GM19328 (cell line): ENCODE data around the gene DBF4B.
"Not testable (repeated sequence)": the region's sequence is repeated elsewhere in the genome, so short reads cannot be mapped to it uniquely, and the experiment has no call there.

ENCODE experiments used
- ATAC-seq: cut with Tn5 transposase; IDR thresholded peaks from one replicate; pipeline ENCODE4 v1.9.1; 2021; ENCODE audit warnings: mild to moderate bottlenecking, moderate library complexity; ENCODE audit not compliant: unreplicated experiment

DBF4B gene

DNA sequence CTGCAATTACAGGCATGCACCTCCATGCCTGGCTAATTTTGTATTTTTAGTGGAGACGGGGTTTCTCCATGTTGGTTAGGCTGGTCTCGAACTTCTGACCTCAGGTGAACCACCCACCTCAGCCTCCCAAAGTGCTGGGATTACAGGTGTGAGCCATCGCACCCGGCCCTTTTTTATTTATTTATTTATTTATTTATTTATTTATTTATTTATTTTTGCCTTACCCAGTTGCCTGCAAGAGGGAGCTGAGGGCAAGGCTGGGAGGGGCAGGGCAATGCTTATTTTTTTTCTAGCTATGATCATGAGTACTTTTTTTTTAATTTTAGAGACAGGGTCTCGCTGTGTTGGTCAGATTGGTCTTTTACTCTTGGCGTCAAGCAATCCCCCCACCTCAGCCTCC lies 17.7 kb downstream of the DBF4B start:
- not testable (repeated sequence) for ATAC-seq

DNA sequence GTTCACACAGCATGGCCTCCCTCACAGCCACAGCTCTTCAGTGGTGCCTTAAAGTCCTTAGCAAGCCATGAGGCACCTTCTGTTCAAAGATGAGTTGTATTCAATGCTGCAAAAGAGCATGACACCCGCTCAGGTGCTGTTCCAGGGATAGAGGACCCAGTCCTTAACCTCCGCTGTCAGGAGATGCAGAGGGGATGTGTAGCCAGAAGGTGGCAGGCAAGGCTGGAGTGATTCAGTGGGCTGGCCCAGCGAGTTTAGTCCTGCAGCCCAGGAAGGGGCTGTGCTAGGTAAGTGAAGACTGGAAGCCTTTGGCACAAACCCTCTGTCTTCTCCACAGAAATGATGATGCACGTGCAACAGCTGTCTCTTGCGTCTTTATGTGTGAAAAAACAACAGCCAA lies 25.3 kb downstream of the DBF4B start:
- ATAC-seq, result no peak

- ATAC-seq, result no peak
Observed at GRCh38 chr17:44734272-44734671, 25.8 kb downstream of the DBF4B start.

DNA sequence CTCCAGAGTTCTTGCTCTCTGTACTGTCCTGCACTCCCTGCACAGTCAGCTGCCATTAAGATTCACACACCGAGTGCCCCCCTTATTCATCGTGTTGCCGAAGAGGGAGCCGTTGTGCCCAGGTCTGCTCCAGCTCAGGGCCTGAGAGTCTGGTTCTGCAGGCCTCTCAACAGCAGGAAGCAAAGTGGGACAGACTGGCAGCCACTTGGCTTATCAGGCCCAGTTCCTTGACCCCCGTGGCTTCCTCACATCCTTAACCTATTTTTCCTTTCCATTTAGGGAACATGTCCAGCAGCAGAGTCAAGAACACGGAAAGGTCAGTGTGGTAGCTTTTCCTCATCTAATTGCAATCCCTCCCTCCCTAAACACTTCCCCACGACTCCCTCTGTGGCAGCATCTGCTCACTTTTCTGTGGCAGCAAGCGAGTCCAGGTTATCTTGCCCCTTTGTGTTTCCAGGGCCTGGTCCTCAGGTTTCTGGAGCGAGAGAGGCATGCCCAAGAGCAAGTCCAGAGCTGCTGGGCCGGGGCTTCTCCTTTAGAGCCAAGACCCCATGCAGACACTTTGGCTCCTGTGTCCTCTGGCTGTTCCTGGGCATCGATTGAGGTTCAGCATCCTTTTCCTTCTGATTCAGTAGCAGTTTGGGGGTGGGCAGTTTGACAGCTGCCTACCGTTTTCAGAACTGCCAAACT lies 28.2 kb downstream of the DBF4B start:
- no peak for ATAC-seq

DNA sequence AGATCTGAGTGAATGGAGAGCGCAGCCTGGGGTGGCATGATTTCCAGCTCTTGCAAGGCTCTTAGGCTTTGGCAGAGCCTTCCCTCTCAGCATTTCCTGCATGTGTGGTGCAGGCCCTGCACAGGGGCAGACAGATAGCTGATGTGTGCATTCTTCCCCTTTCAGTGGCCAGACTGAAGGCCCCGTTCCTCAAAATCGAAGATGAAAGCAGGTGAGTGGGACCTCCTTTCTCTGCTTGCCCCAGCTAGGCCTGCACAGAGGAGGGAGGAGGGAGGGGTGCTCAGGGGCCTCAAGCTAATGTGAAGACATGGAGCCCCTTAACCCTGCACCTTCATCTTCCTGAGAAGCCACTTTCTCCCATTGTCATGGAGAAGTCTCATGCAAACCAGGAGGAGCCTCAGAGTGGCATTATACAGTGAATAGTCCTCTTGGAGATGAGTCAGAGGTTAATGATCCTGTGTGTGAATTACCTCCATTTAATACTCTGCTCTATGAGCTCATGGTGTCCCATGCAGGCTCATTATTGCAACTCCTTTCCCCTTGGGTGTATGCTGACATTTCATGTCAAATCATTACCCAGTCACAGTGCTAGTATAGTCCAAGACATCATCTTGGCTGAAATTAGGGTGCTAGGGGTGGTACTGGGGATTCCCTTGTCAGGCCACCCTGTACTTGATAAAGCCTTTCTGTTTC lies 29.9 kb downstream of the DBF4B start:
- no peak for ATAC-seq

DNA sequence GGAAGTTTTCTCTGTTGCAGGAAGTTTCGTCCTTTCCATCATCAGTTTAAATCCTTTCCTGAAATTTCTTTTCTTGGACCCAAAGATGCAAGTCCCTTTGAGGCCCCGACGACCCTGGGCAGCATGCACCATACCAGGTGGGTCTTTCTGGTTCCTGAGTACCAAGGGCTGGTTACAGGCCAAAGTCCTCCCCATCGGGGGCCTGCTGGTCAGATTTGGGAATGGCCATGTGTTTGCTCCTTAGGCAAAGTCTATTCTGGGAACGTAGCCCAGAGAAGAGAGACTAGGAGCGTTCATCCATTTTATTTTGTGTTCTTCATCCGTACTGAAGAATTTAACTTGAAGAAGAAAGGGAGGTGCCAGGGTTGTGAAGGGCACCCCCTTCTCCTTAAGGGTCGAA lies 32.9 kb downstream of the DBF4B start:
- ATAC-seq, result no peak

- no peak for ATAC-seq
Observed at GRCh38 chr17:44745301-44745700, 36.8 kb downstream of the DBF4B start.

- not testable (repeated sequence) for ATAC-seq
Observed at GRCh38 chr17:44745738-44746137, 37.3 kb downstream of the DBF4B start.

DNA sequence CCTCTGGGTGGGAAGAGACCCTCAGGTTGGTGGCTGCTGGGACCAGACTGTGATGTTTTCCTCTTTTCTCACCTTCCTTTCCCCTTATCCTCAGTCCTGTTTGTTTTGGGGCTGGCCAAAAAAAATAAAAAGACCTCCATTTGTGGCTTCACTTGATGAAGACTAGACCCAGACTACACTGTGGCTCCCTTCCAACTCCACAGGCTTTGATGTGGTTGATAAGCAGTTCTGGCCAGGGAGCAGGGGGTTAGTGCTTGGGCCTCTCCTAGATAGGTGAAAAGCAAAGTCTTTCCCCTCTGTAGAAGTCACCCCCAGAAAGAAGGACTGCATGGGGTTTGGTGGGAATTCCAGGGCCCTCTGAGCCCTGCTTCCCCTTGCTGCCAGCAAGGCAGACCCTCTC lies 39.1 kb downstream of the DBF4B start:
- ATAC-seq, result no peak

GRCh38 chr17:44749076-44749979 lies 40.9 kb downstream of the DBF4B start:
- ATAC-seq, result no peak

DNA sequence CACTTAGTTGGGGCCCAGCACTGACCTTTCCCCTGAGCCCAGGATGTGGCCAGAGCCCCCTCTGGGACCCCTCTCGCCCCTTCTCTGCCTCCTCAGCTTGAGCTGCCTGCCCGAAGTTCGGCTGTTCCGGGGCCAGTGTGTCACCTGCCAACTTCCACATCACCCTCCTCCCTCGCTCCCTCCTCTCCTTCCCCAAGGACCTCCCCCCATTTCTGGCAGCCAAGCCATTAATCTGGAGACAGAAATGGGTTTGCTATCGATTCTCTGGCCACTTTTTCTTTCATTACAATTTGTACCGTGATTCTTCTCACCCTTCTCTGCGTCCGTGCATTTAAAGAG lies 41.5 kb downstream of the DBF4B start:
- no peak for ATAC-seq

- ATAC-seq, result no peak
Observed at GRCh38 chr17:44751331-44751730, 42.9 kb downstream of the DBF4B start.

- ATAC-seq, result no peak
Observed at GRCh38 chr17:44751806-44752205, 43.3 kb downstream of the DBF4B start.

DNA sequence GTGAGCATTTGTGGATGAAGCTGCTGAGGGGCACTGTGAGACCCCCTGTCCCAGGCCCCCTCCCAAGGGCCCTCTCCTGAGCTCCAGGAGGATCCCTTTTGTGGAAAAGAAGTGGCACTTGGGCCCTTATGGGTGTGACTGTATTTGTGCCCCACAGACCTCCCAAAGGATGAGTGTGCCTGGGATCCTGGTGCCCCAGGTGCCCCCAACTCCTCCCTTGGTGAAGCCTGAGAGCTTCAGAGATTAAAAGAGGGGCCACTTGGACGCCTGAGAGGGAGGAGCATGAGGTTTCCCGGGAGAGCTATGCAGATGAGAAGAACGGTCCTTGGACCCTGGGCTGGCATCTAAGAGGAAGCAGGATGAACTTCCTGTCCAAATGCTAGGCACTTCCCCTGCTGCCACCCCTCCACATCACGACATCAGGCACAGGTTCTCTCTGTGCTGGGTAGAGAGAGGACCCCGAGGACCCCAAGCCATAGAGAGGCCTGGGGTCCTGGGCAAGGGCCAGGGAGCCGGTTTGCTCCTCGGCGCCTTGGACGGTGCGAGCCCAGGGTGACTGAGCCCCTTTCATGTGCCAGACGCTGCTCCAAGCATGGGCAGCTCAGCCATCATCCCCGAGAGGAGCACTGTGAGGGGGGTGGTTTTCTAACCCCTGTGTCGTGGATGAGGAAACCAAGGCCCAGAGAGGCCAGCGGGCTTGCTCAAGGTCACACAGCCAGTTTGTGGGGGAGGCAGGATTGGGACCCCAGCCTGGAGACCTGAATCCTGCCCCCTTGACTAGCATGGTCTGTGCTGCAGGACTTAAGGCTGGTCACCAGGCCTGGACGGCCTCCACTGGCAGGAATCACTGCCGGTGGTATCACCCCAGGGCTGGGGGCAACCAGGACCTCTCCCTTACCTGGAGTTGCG lies 44.7 kb downstream of the DBF4B start:
- no peak for ATAC-seq

- no peak for ATAC-seq
Observed at GRCh38 chr17:44754276-44754675, 45.8 kb downstream of the DBF4B start.

DNA sequence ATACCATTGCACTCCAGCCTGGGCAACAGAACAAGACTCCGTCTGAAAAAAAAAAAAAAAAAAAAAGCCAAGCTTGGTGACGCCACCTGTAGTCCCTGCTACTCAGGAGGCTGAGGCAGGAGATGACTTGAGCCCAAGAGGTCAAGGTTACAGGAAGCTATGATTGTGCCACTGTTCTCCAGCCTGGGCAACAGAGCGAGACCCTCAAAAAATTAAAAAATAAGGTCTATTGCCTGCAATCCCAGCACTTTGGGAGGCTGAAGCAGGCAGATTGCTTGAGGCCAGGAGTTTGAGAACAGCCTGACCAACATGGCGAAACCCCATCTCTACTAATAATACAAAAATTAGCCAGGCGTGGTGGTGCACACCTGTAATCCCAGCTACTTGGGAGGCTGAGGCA lies 46.7 kb downstream of the DBF4B start:
- ATAC-seq, result not testable (repeated sequence)

DNA sequence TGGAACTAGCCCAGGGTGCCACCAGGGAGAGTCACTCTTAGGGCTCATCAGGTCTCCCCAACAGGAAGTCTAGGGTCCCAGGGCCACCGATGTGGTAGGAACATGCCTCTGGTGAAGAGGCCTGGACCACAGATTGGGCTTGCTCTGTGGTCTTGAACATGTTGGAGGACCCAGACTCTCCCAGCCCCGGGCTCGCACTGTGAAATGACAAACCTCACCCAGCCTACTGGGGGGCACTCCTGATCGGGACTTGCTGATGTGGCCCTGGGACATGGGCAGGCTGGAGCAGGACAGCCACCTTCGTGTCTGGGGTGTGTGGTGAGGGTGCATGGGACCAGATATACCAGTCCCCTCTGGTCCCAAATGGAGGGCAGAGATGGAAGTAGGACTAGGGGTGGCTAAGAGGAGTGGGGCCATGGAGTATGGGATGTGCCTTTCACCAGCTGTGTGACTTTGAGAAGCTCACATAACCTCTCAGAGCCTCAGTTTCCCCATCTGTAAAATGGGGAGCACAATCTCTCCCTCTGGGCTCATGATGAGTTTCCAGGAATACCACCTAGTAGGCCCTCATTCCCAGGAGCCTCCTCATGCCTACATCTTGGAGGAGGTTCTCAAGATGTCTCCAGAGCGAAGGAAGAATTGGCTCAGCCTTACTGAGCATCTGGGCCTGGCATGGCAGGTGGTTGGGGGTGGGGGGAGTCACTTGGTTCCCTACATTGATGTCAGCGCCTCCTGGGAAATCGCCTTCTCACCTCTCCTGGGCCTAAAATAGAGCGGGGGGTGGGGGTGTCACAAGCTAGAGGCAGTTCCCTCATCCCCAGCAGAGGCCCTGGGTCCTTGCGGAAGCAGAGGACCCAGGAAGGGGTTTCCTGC lies 48.8 kb downstream of the DBF4B start:
- no peak for ATAC-seq

GRCh38 chr17:44757918-44758413 lies 49.5 kb downstream of the DBF4B start:
- ATAC-seq, result no peak

- no peak for ATAC-seq
Observed at GRCh38 chr17:44758414-44759085, 50.1 kb downstream of the DBF4B start, which contains the start of gene ADAM11. ADAM11 (plus strand) TSS chr17:44758988; CDS start chr17:44759200, 212 bp downstream.
